DMS79 treated with DMSO at 0.1 percent for 48 hours (cell line): ENCODE measurements around the gene TMEM63B.

ENCODE experiments used
- DNase-seq: peaks from one replicate; lab custom pipeline; 2025; lab: John Stamatoyannopoulos, UW

TMEM63B gene

GRCh38 chr6:44117397-44118128, 9.8 kb upstream of the TMEM63B start:
- no peak for DNase-seq

GRCh38 chr6:44119704-44120262, 7.6 kb upstream of the TMEM63B start:
- DNase-seq = no peak

- no peak for DNase-seq
Observed at GRCh38 chr6:44120692-44121443, 6.5 kb upstream of the TMEM63B start.

- DNase-seq = no peak
Observed at GRCh38 chr6:44122801-44123200, 4.6 kb upstream of the TMEM63B start.

- no peak for DNase-seq
Observed at GRCh38 chr6:44123544-44123943, 3.8 kb upstream of the TMEM63B start.

- peak; percentile 14 for DNase-seq
Observed at GRCh38 chr6:44126320-44127149, 819 bp upstream of the TMEM63B start.

GRCh38 chr6:44128020-44128917, 915 bp downstream of the TMEM63B start:
- DNase-seq = no peak

- no peak for DNase-seq
Observed at GRCh38 chr6:44129841-44130322, 2.5 kb downstream of the TMEM63B start.

GRCh38 chr6:44131892-44132291, 4.5 kb downstream of the TMEM63B start:
- DNase-seq = no peak

- no peak for DNase-seq
Observed at GRCh38 chr6:44132476-44132875, 5.1 kb downstream of the TMEM63B start.

GRCh38 chr6:44133003-44133931, 5.9 kb downstream of the TMEM63B start:
- DNase-seq = no peak

- DNase-seq = no peak
Observed at GRCh38 chr6:44133981-44134711, 6.8 kb downstream of the TMEM63B start.

- DNase-seq = no peak
Observed at GRCh38 chr6:44135173-44135758, 7.9 kb downstream of the TMEM63B start.

- no peak for DNase-seq
Observed at GRCh38 chr6:44135875-44136274, 8.5 kb downstream of the TMEM63B start.

GRCh38 chr6:44138717-44139350, 11.5 kb downstream of the TMEM63B start:
- DNase-seq = no peak

GRCh38 chr6:44139351-44139743, 12.0 kb downstream of the TMEM63B start:
- no peak for DNase-seq

GRCh38 chr6:44142835-44143234, 15.5 kb downstream of the TMEM63B start:
- DNase-seq = no peak

- no peak for DNase-seq
Observed at GRCh38 chr6:44143731-44144130, 16.4 kb downstream of the TMEM63B start.
